HG02798 (cell line): ENCODE results near the gene CRY2.

Experiments used
- ATAC-seq: cut with Tn5 transposase; IDR thresholded peaks from one replicate; pipeline ENCODE4 v1.9.1; 2021; ENCODE audit warnings: mild to moderate bottlenecking; ENCODE audit not compliant: unreplicated experiment, poor library complexity

CRY2 gene

GRCh38 chr11:45913514-45913913, 66.2 kb downstream of the CRY2 start:
- no peak for ATAC-seq

GRCh38 chr11:45913942-45914635, 66.8 kb downstream of the CRY2 start:
- no peak for ATAC-seq

GRCh38 chr11:45915446-45915845, 68.2 kb downstream of the CRY2 start:
- no peak for ATAC-seq

GRCh38 chr11:45917286-45917622, 70.0 kb downstream of the CRY2 start:
- ATAC-seq = peak; percentile 0

GRCh38 chr11:45917623-45918330, 70.5 kb downstream of the CRY2 start, which contains the start of gene PEX16:
PEX16 (minus strand) TSS chr11:45917877; CDS start chr11:45917811, 66 bp downstream.
- peak; percentile 85 for ATAC-seq

GRCh38 chr11:45918331-45918941, 71.2 kb downstream of the CRY2 start:
- peak; percentile 53 for ATAC-seq

GRCh38 chr11:45918962-45919675, 71.8 kb downstream of the CRY2 start:
- ATAC-seq = no peak

- ATAC-seq = no peak
Measured at GRCh38 chr11:45919806-45920530, 72.7 kb downstream of the CRY2 start.

GRCh38 chr11:45920531-45921477, 73.5 kb downstream of the CRY2 start:
- ATAC-seq = no peak

- no peak for ATAC-seq
Measured at GRCh38 chr11:45921561-45922424, 74.5 kb downstream of the CRY2 start.

- no peak for ATAC-seq
Measured at GRCh38 chr11:45922425-45923082, 75.3 kb downstream of the CRY2 start, which contains the start of gene LARGE2. LARGE2 (plus strand) TSS chr11:45922656; CDS start chr11:45922883, 227 bp downstream.

GRCh38 chr11:45924036-45924915, 77.0 kb downstream of the CRY2 start:
- ATAC-seq = no peak

GRCh38 chr11:45924927-45925326, 77.7 kb downstream of the CRY2 start:
- no peak for ATAC-seq

GRCh38 chr11:45925550-45925949, 78.3 kb downstream of the CRY2 start:
- ATAC-seq = no peak

GRCh38 chr11:45926001-45926401, 78.7 kb downstream of the CRY2 start:
- ATAC-seq = no peak

GRCh38 chr11:45926536-45927331, 79.5 kb downstream of the CRY2 start:
- ATAC-seq = no peak
